ENCODE data around the gene DENND4A.

DNA sequence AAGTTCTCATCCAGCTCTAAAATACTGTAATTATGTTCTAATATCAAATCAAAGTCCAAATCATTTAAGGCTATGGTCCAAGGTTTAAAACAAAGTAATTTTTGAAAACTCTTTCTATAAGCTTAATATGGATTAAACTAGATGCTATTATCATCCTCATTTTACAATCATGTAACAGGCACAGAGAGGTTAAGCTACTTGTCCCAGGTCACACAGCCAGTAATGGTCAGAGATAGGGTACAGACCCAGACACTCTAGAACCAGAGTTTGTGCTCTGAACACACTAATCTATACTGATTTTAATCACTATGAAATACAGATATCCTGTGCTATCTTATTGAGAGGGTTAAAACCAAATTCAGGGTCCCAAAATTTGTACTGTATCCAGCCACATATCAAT is 44.8 kb downstream of the DENND4A start:
- TF ChIP-seq ZNF8 (CRISPR knock-in tag; IDR thresholded peaks at IDR 0.05): no peak
- TF ChIP-seq ZFP30 (CRISPR knock-in tag; IDR thresholded peaks at IDR 0.05): no peak
- no peak for TF ChIP-seq ZNF565 (CRISPR knock-in tag; conservative IDR thresholded peaks at IDR 0.05; ENCODE audit: low read depth)
- TF ChIP-seq CSDC2 (CRISPR knock-in tag; IDR thresholded peaks at IDR 0.05): no peak
- TF ChIP-seq, protein P1, sequence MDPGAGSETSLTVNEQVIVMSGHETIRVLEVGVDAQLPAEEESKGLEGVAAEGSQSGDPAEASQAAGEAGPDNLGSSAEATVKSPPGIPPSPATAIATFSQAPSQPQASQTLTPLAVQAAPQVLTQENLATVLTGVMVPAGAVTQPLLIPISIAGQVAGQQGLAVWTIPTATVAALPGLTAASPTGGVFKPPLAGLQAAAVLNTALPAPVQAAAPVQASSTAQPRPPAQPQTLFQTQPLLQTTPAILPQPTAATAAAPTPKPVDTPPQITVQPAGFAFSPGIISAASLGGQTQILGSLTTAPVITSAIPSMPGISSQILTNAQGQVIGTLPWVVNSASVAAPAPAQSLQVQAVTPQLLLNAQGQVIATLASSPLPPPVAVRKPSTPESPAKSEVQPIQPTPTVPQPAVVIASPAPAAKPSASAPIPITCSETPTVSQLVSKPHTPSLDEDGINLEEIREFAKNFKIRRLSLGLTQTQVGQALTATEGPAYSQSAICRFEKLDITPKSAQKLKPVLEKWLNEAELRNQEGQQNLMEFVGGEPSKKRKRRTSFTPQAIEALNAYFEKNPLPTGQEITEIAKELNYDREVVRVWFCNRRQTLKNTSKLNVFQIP (CRISPR knock-in tag; IDR thresholded peaks at IDR 0.05; ENCODE audit: borderline replicate concordance, low read depth): no peak
- TF ChIP-seq RARB (CRISPR knock-in tag; IDR thresholded peaks at IDR 0.05): no peak
- no peak for TF ChIP-seq PPARA (CRISPR knock-in tag; IDR thresholded peaks at IDR 0.05; ENCODE audit: borderline replicate concordance)
- TF ChIP-seq, protein P2, sequence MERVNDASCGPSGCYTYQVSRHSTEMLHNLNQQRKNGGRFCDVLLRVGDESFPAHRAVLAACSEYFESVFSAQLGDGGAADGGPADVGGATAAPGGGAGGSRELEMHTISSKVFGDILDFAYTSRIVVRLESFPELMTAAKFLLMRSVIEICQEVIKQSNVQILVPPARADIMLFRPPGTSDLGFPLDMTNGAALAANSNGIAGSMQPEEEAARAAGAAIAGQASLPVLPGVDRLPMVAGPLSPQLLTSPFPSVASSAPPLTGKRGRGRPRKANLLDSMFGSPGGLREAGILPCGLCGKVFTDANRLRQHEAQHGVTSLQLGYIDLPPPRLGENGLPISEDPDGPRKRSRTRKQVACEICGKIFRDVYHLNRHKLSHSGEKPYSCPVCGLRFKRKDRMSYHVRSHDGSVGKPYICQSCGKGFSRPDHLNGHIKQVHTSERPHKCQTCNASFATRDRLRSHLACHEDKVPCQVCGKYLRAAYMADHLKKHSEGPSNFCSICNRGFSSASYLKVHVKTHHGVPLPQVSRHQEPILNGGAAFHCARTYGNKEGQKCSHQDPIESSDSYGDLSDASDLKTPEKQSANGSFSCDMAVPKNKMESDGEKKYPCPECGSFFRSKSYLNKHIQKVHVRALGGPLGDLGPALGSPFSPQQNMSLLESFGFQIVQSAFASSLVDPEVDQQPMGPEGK (CRISPR knock-in tag; IDR thresholded peaks at IDR 0.05; ENCODE audit: borderline replicate concordance): no peak
- TF ChIP-seq TOX (CRISPR knock-in tag; IDR thresholded peaks at IDR 0.05; ENCODE audit: borderline replicate concordance): no peak
- TF ChIP-seq, protein P3, sequence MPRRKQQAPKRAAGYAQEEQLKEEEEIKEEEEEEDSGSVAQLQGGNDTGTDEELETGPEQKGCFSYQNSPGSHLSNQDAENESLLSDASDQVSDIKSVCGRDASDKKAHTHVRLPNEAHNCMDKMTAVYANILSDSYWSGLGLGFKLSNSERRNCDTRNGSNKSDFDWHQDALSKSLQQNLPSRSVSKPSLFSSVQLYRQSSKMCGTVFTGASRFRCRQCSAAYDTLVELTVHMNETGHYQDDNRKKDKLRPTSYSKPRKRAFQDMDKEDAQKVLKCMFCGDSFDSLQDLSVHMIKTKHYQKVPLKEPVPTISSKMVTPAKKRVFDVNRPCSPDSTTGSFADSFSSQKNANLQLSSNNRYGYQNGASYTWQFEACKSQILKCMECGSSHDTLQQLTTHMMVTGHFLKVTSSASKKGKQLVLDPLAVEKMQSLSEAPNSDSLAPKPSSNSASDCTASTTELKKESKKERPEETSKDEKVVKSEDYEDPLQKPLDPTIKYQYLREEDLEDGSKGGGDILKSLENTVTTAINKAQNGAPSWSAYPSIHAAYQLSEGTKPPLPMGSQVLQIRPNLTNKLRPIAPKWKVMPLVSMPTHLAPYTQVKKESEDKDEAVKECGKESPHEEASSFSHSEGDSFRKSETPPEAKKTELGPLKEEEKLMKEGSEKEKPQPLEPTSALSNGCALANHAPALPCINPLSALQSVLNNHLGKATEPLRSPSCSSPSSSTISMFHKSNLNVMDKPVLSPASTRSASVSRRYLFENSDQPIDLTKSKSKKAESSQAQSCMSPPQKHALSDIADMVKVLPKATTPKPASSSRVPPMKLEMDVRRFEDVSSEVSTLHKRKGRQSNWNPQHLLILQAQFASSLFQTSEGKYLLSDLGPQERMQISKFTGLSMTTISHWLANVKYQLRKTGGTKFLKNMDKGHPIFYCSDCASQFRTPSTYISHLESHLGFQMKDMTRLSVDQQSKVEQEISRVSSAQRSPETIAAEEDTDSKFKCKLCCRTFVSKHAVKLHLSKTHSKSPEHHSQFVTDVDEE (CRISPR knock-in tag; IDR thresholded peaks at IDR 0.05): no peak
- no peak for TF ChIP-seq ARNTL (CRISPR knock-in tag; IDR thresholded peaks at IDR 0.05; ENCODE audit: borderline replicate concordance, low read depth)
- TF ChIP-seq GLIS3 (CRISPR knock-in tag; IDR thresholded peaks at IDR 0.05): no peak
- no peak for TF ChIP-seq ESRRG (CRISPR knock-in tag; IDR thresholded peaks at IDR 0.05)
- TF ChIP-seq, protein P4, sequence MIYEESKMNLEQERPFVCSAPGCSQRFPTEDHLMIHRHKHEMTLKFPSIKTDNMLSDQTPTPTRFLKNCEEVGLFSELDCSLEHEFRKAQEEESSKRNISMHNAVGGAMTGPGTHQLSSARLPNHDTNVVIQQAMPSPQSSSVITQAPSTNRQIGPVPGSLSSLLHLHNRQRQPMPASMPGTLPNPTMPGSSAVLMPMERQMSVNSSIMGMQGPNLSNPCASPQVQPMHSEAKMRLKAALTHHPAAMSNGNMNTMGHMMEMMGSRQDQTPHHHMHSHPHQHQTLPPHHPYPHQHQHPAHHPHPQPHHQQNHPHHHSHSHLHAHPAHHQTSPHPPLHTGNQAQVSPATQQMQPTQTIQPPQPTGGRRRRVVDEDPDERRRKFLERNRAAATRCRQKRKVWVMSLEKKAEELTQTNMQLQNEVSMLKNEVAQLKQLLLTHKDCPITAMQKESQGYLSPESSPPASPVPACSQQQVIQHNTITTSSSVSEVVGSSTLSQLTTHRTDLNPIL (CRISPR knock-in tag; IDR thresholded peaks at IDR 0.05; ENCODE audit: low read depth): no peak

All from SK-N-SH treated with all-trans-retinoic acid at 6 μM for 48 hours (cell line).